Pons (tissue), 1 donor: ENCODE measurements around the gene KLC1.

Experiments
- DNase-seq: peaks from one replicate; pipeline ENCODE4 v3.0.0-alpha.2; 2016; ENCODE audit warnings: low spot score

Gene KLC1

DNA sequence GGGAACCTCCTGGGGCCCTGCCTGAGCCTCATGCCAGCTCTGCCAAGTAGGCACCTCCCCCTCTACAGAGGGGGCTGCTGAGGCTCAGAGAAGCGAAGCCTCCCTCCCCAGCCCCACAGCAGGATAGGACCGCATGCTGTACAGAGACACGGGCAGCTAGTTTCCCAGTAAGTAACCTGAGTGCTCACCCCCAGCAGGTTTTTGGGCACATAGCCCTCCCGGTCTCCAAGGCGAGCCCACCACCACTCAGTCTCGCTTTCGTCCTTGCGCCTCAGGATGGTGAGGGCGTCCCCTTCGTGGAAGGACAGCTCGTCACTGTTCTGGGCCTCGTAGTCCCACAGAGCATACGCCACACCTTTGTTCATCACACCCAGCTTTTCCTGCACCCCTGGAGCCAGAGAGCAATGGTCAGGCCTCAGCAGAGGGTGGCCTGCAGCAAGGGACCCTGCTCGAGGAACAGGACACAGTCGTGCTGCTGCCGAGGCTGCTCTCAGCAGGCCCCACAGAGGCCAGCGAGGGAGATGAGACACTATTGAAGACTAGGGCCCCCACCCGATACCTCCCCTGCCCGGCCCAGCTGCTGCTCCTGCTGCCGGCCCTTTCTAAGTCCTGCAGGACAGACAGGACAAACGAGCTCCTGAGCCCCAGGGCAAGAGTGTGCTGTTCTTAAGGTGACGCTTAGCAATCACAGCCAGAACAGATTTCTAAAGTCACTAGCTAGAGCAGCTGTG, 107.0 kb downstream of the KLC1 start:
- no peak for DNase-seq

DNA sequence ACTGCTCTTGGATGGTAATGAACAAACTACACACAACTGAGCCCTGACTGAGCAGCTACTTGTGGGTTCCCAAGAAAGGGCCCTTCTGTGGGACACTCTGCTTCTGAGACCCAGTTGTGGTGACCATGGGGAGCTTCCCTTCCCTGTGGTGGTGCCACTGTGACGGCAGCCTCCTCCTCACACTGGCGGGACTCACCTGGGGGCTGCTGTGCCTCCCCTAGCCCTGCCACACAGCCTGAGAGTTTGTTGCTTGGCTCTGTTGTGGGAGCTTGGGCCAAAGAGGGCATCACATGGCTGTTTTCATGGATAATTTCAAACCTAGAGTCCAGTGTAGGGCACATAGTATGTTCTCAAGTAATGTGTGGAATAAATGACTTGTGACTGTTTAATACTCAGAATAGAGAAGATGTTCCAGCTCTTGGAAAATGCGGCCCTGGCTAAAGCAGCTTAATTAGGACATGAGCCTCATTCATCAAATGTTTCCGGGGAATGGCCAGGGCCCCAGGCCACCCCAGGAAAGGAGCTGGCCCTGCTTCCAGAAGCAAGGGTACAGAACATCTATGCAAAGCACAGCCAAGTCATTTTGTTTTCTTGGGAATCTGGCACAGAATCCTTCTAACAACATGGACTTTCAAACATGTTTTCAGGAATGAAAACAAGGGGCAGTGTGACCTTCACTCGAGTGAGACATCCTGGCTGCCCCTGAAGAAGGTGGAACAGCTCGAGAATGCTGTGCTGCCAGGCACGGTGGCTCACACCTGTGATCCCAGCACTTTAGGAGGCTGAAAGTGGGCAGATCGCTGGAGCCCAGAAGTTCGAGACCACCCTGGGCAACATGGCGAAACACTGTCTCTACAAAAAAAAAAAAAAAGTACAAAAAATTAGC, 107.8 kb downstream of the KLC1 start:
- peak; percentile 51 for DNase-seq

DNA sequence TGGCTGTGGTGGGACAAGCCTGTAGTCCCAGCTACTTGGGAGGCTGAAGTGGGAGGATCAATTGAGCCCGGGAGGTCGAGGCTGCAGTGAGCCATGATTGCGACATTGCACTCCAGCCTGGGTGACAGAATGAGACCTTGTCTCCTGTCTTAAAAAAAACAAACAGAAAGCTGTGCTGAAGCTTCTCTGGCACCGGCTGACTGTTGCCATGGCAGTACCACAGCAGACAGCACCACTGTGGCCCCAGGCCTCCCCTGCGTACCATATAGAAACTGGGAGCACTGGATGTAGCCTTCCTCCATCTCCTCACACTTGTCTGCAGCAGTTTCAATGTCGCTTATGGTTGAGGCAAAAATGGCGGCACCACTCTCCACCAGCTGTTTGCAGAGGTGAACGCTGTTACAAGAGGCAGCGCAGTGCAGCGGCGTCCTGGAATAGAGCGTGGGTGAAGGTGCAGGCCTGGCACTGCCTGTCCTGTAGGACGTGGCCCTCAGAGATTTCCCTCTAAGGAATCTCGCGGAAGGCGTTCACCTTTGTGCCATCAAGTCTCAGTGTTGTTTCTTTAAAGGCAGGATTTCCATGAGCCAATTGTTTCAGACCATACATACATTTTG, 108.5 kb downstream of the KLC1 start:
- no peak for DNase-seq

DNA sequence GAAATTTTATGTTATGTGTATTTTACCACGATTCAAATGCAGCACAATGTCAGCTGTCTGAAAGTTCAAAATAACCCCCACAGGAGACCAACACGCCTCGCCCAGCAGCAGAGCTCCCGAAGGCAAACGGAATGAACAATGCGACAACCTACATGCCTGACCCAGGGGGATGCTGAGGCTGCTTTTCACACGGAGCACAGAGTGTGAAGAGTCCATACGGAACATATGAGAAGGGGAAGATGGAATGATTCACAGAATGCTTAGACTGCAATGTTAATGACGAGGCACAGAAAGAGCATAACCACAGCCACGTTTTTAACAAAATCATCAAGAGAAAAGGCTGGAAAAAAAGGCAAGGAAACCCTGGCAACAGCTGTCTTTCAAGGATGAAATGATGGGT, 109.2 kb downstream of the KLC1 start:
- DNase-seq, result no peak

DNA sequence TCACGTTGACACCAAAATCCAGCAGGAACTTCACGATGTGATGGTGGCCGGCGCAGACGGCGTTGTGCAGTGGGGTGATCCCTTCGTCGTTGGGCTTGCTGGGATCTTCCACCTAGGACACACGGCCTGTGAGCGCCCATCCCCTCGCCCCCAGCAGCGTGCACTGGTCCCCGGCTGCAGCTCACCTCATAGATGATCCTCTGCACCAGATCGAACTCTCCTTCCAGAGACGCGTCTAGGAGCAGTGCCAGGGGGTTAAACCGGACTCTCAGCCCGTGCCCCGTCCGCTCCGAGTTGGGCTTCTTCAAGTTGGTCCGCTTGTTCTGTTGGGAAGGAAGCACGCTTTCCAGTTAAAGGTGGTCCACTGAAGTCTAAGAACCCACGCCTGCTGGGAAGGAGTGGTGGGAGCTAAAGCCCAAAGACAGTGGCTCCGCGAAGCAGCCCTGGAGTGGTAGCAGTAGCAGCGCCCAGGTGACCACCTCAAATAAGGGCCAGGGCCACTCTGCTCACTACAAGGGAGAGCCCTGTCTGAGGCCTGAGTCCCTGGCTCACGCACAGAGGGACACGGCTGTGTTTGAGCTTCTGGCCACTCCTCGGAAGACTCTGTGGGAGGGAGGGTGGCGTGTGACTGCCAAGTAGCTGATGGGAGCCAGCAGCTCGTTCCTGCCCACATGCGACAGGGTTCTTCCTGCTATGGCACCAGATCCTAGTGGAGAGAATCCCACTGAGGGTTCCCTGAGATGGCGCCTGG, 109.9 kb downstream of the KLC1 start:
- no peak for DNase-seq

DNA sequence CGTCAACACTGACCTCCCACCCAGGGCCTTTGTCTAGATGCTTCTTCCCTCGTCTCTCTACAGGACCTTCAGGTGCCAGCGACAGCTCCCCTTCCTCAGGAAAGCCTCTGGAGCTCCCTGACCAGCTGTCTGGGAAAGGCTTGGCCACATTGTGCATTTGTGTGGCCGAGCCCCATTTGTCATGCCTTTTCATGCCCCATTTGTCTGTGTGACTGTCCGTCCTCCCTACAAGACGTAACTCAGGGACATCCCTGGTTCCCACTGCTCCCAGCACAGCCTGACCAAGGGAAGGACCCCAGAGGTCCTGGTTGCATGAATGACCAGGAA, 110.4 kb downstream of the KLC1 start:
- no peak for DNase-seq

DNA sequence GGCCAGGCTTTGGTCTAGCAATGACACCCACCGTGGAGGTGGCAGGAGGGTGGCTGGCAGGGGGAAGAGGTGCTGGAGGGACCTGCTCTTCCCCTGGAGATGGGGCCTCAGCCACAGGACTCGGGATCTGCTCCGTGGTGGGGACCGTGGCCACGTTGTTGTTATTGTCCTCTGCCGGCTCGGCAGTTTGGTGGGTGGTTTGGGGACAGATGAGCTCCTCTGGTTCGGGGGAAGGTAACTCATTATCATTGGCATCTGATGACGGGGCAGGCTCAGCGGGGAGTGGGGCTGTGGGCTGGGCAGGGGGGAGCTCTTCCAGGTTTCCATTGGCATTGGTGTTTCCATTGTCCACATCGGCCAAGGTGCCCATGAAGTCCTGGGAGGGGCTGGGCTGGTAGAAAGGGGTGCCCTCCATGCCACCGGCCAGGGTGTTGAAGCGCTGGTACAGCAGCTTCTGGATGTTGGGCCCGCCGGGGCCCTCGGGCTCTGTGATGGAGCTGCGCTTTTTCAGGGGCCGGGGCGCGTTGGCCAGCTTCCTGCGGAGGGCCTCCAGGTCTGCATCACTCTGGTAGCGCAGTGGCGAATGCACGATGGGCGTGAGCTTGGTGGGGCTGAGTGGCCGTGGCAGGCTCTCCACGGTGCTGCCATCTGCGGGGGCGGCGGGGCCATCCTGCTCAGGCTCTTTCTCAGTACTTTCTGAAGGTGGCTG, 110.9 kb downstream of the KLC1 start:
- no peak for DNase-seq

DNA sequence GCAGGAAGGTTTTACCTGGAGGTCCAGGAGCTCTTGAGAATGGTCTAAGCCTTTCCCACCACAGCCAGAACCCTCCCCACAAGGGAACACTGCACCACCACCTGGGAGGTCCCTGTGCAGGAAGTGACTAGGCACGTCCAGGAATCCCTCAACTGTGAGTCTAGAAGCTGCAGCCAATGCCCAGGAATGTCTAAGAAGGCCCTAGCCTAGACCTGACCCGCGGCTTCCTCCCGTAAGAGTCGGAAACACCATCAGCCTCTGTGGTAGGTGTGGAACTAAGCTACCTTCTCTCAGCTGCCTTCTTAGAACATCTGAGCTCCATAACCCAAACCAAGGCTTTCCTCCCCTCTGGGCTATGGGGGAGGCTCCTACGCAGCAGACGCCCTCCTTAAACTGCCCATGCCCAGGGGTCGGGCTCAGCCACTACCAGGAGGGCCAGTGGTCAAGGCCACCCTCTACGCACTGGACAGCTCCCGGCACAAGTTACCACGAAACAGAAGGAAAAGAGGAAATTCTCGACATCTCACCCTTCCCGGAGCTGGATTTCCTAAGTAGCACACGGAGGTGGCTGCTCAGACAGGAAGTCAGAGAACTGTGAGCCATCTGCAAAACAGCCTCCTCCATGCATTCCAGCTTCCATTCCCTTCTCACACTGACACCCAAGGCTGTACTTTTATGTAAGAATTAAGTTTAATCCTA, 112.1 kb downstream of the KLC1 start:
- no peak for DNase-seq

DNA sequence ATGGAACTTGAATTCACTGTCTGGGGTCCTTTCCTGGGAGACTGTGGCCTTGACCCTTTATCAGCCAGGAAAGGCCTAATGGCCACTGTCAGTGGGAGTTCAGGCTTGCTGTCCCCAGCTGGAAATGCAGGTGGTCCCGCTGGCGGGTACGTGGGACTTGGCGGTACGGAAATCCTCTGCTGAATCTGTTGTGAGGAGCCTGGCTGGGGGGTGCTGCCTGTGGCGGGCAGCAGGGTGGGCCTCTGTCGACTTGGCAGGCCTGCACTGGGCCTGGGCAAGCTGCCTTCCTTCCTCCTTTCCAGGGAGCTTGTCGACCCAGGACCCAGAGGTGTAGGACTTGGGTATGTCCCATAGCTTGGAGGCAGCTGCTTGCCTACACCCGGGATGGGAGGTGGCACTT, 112.9 kb downstream of the KLC1 start:
- no peak for DNase-seq

DNA sequence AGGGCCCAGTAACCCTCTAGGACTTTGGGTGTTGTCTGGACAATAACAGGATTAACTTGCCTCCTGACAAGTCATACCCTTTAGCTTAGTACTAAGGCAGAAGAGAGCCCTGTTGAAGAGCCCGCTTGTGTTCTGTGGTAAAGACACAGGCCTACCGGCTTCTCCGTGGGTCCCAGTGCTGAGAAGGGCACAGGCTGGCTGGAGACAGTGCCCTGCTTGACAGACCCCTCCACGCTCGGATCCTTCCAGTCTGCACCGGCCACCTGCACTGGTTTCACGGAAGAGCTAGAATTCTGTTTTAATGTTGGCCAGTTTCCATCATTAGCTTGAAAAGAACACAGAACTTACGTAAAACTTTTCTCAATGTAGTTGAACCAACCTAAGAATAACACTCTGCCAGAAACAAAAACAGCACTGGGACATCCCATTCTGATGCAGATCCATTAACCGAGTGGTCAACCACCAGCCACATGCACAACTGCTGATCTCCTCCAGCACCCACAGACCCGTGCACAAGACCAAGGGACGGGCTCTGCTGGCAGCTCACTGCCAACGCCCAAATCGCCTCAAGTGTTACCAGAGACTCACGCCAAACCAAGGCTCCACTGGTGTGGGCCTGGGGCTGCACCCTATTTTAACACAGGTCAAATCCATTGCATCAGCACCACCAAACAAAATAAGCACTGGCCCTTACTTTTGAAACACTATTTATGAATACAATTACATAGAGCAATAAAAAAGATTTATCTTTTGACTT, 113.7 kb downstream of the KLC1 start:
- DNase-seq, result no peak

DNA sequence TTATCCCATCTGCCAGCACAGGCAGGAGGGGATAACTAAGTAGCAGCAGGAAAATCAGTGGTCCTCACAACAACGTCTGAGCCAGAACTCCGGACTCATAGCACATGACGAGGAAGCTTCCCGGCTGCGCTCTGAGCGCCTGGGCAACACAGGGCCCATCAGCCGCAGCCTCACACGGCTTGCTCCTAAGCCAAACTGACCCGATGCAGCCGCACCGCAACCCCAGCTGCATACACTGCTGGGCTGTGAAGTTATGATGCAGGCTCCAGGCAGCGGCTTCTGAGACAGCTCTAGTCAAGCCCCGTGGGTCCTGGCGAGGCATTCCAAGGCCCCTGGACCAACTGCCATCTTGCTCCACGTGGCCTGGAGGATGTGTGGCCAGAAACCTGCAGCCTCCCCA, 114.7 kb downstream of the KLC1 start:
- DNase-seq, result no peak

DNA sequence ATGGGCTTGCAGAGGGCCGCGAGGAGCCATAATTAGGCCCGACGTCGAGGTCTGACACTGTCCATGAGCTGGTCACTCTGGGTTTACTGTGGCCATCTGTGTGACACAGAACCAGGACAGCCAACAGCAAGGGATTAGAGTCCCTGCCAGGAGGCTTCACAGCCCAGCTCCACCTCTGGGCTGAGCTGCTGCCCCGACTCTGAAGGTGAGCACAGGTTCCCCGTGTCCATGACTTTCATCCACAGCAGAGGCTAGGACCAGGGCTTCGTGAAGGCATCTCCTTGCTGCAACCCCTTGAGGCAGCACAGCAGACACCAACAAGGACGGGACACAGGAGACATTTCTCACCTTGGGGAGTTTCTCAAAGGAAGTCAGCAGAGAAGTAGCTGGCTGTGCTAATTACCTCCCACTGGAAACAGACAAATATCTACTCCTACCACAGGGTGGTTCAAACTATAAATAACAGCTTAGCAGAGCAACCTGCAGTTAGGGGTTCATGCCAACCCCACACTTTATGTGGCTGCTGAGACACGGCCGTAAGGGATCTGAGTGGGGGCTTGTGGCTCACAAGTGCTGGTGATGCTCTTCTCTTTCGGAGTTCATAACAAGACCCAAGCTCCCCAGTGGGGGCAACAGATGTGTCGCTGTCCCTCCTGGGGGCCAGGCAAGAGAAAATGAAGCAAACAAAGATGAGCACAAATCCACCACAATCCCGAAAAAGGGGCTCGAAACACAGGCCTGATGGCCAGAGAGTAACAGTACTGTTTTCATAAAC, 115.8 kb downstream of the KLC1 start:
- DNase-seq, result no peak

DNA sequence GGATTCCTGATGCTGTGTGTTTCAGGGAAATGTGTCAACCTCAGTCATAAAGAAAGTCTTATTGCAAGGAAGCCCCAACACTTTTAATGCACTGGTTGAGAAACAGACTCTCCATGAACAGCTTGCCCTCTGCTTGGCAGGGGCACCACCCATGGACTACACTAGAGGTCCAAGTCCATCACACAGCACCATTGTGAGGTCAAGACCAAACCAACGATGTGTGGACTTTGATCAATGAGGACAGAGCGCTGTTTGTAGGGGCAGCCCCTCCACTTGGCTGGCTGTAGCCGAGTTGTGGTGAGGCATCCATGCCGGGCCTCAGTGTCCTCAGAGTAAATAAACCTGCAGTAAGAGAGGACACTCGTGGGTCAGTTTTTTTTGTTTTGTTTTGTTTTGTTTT, 116.4 kb downstream of the KLC1 start:
- no peak for DNase-seq

DNA sequence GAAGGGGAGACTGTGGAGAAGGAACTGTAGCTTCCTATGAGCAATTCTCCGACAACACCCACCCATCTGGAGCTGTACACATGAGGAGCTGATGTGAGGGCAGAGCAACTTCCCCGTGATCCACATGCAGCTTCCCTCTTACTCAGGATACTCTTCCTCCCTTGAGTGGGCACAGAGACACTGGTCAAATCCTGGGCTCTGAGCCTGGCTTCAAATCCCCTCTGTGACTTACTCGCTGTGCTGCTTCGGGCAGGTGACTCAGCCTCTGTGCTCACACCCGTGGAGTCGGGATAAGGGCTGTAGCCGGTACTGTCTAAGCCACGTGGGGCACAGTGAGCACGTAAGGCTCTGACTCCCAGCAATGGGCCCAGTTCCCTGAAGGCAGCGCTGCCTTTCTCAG, 117.7 kb downstream of the KLC1 start:
- DNase-seq, result no peak

DNA sequence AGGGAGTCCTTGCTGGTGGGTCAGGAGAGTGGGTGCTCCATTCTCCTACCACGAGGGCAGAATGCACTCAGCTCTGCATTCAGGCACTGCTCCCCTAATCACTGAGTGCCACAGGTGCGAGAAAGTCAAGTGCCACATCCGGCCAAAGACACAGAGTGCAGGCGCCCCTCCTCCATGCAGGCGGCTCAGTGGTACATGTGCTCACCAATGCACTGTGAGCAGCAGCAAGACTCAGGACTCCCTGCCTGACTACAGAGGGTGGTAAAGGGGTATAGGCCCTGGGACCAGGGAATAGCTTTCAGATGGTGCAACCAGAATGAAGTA, 119.5 kb downstream of the KLC1 start:
- DNase-seq, result no peak

DNA sequence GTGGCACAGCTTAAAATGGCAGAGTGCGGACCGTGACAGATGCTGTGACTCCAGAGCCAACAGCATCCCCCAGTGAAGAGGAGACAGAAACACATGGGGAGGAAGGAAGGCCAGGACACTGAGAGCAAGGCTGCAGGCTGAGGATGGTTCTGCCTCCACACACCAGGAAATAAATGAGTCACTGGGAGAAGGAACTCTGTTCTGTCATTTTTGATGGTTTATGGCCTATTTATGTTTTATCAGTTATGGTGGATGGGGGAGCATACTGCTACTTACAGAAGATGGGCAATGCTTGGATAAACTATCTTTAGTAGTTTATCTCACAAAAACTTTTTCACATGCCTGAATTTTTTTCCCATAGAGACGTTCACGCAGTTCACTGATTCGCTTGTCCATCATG, 120.4 kb downstream of the KLC1 start:
- DNase-seq, result no peak

DNA sequence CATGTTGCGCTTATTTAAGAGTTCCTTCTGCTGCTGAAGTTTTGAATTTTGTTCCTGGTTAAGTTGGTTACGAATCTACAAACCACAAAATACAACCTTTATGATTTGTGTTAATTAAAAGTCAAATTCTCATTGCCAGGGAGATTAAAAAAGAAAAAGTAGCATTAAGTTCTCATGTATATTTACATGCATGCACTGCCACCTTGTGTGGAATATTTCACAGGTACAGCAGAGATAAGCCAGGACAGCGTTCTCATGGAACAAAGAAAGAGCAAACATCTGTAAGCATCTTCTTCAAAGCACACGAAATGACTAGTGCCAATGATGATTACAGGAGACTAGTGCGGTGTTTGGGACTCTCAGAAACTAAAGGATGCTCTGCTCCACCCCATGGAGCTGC, 120.8 kb downstream of the KLC1 start:
- no peak for DNase-seq
